Measurements from ENCODE around the gene CUTA. TPM values are rescaled to one million over a fixed set of nuclear protein-coding genes. Genes with fewer than 3 reads are reported as not detected.

The CUTA gene
- total RNA-seq, 1 experiment from 2014 or later = 257 TPM

GRCh38 chr6:33453393-33454008 lies 35.6 kb upstream of the CUTA start:
- Histone ChIP-seq H3K4me1 (ENCODE audit: insufficient read depth, low read length) (no peaks in the 10 kb centered on the region), H3K79me2 (ENCODE audit: insufficient read depth, low read length) (no peaks in the 10 kb centered on the region), H2AK5ac (ENCODE audit: insufficient read length, low read length) (no peak overlapping the region), H2BK15ac (ENCODE audit: low read depth, low read length) (no peak overlapping the region), H3K14ac (ENCODE audit: insufficient read depth, low read length) (no peak overlapping the region), H2BK120ac (ENCODE audit: low read depth, low read length, poor library complexity, severe bottlenecking) (no peak overlapping the region), H3K23me2 (ENCODE audit: insufficient read length, low read depth, low read length, poor library complexity, severe bottlenecking) (peaks cover 10% of the 10 kb centered on the region), H3K23ac (ENCODE audit: insufficient read length, low read depth, low read length) (no peak overlapping the region), H2BK20ac (ENCODE audit: low read depth, low read length, poor library complexity, severe bottlenecking) (no peak overlapping the region), H2BK5ac (ENCODE audit: insufficient read length, low read length) (no peak overlapping the region), H3K9ac (ENCODE audit: extremely low read depth, insufficient read length, low read length) (no peak overlapping the region), H4K5ac (ENCODE audit: insufficient read length, low read depth, low read length) (no peak overlapping the region), H3K9me3 (ENCODE audit: control insufficient read depth, low read depth, low read length) (no peaks in the 10 kb centered on the region), H2AFZ (ENCODE audit: low read length) (no peak overlapping the region), H4K20me1 (ENCODE audit: control insufficient read depth, insufficient read depth, insufficient read length) (no peaks in the 10 kb centered on the region), H2BK12ac (ENCODE audit: insufficient read length, low read depth, low read length) (no peak overlapping the region), H3K18ac (ENCODE audit: insufficient read length, low read depth, low read length) (no peak overlapping the region), H3T11ph (ENCODE audit: low read length) (no peak overlapping the region), H3K27me3 (ENCODE audit: insufficient read depth, low read length) (no peaks in the 10 kb centered on the region), H3K79me1 (ENCODE audit: insufficient read depth, low read depth, low read length, poor library complexity, severe bottlenecking) (no peaks in the 10 kb centered on the region), H4K91ac (ENCODE audit: insufficient read length, low read depth, low read length) (no peak overlapping the region), H4K8ac (replicated peaks; ENCODE audit: insufficient read length, low read depth, low read length) (no peak overlapping the region), H3K56ac (ENCODE audit: insufficient read length, low read depth, low read length) (no peak overlapping the region), H3K27ac (ENCODE audit: insufficient read length, low read depth, low read length) (no peak overlapping the region), H3K4me2 (ENCODE audit: insufficient read depth, insufficient read length, low read length) (peak overlapping the region; percentile 78), H3K4ac (ENCODE audit: low read depth, low read length) (no peak overlapping the region)
- no peaks in the 10 kb centered on the region for H3K9me3 Mint-ChIP-seq
- peak overlapping the region; percentile 58 to 80 (median 69); a peak in 6 of 7 replicates for H3K27ac Mint-ChIP-seq
- TF ChIP-seq, protein P1, sequence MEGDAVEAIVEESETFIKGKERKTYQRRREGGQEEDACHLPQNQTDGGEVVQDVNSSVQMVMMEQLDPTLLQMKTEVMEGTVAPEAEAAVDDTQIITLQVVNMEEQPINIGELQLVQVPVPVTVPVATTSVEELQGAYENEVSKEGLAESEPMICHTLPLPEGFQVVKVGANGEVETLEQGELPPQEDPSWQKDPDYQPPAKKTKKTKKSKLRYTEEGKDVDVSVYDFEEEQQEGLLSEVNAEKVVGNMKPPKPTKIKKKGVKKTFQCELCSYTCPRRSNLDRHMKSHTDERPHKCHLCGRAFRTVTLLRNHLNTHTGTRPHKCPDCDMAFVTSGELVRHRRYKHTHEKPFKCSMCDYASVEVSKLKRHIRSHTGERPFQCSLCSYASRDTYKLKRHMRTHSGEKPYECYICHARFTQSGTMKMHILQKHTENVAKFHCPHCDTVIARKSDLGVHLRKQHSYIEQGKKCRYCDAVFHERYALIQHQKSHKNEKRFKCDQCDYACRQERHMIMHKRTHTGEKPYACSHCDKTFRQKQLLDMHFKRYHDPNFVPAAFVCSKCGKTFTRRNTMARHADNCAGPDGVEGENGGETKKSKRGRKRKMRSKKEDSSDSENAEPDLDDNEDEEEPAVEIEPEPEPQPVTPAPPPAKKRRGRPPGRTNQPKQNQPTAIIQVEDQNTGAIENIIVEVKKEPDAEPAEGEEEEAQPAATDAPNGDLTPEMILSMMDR (conservative IDR thresholded peaks at IDR 0.05) = no peak
- H3K36me3 Mint-ChIP-seq (ENCODE audit: insufficient read depth in 1 of 3, low read depth in 3 of 3) = peaks cover 23 to 67% (median 55%) of the 10 kb centered on the region in 3 experiments
- no peaks in the 10 kb centered on the region for H3K27me3 Mint-ChIP-seq (ENCODE audit: low read depth)
- no CpG with 5 or more reads among the region's 12 CpGs for WGBS (ENCODE audit: extremely low coverage, insufficient read length, low lambda C conversion rate)
- DNase-seq = no peak
- peaks cover 17 to 30% of the 10 kb centered on the region in 2 experiments for H3K4me1 Mint-ChIP-seq
- H3K4me3 Mint-ChIP-seq = peak overlapping the region; percentile 96 to 98

Measured in H9 (cell line).